ENCODE results near the gene B3GNT3. TPM values are rescaled to one million over a fixed set of nuclear protein-coding genes. Genes with fewer than 3 reads are reported as not detected.
"Not testable (repeated sequence)": the region's sequence is repeated elsewhere in the genome, so short reads cannot be mapped to it uniquely, and the experiment has no call there.

Gene B3GNT3
- total RNA-seq, 4 donors from 2014 or later = 4.7 TPM; not detected in 3

GRCh38 chr19:17775991-17776803, 18.7 kb upstream of the B3GNT3 start:
- no peak overlapping the region for H3K4me3 ChIP-seq
- no peak for ATAC-seq
- H3K27me3 ChIP-seq = peaks cover 66% of the 10 kb centered on the region
- TF ChIP-seq POLR2AphosphoS5 (IDR thresholded peaks at IDR 0.05) (no peak), EP300 (IDR thresholded peaks at IDR 0.05) (no peak), POLR2A (IDR thresholded peaks at IDR 0.05) (no peak), CTCF (IDR thresholded peaks at IDR 0.05) (no peak)
- H3K36me3 ChIP-seq = no peaks in the 10 kb centered on the region
- H3K4me1 ChIP-seq = peaks cover 0 to 16% (median 0%) of the 10 kb centered on the region in 3 donors
- 56 to 61% methylated on average over 4 to 16 of the region's 27 CpGs for WGBS, 2 donors (ENCODE audit: low coverage in 1 of 2)
- no peak overlapping the region for H3K27ac ChIP-seq
- no peaks in the 10 kb centered on the region for H3K9me3 ChIP-seq

GRCh38 chr19:17777840-17778239, 17.1 kb upstream of the B3GNT3 start:
- peaks cover 0 to 16% (median 0%) of the 10 kb centered on the region in 3 donors for H3K4me1 ChIP-seq
- not testable (repeated sequence) for H3K27ac ChIP-seq, ATAC-seq, H3K9me3 ChIP-seq, H3K36me3 ChIP-seq, H3K4me3 ChIP-seq
- WGBS, 2 donors (ENCODE audit: low coverage in 1 of 2) = 75 to 100% methylated on average over 1 to 2 of the region's 10 CpGs
- peaks cover 82% of the 10 kb centered on the region for H3K27me3 ChIP-seq

- ATAC-seq = peak; percentile 38
- peaks cover 85% of the 10 kb centered on the region for H3K27me3 ChIP-seq
- H3K36me3 ChIP-seq = no peaks in the 10 kb centered on the region
- peak overlapping the region in 1 of 2 donors; percentile 23 for H3K4me3 ChIP-seq
- 19% methylated on average over 9 of the region's 37 CpGs; no CpG with 5 or more reads in 1 of the 2 donors for WGBS, 2 donors (ENCODE audit: low coverage in 1 of 2)
- H3K9me3 ChIP-seq = no peaks in the 10 kb centered on the region
- peaks cover 0 to 16% (median 0%) of the 10 kb centered on the region in 3 donors for H3K4me1 ChIP-seq
- H3K27ac ChIP-seq = no peak overlapping the region
- TF ChIP-seq EP300 (IDR thresholded peaks at IDR 0.05) (no peak), POLR2AphosphoS5 (IDR thresholded peaks at IDR 0.05) (no peak), CTCF (IDR thresholded peaks at IDR 0.05) (no peak), POLR2A (IDR thresholded peaks at IDR 0.05) (no peak)
These were observed 16.5 kb upstream of the B3GNT3 start for GRCh38 chr19:17778251-17778967.

- Histone ChIP-seq H3K36me3 (no peaks in the 10 kb centered on the region), H3K9me3 (no peaks in the 10 kb centered on the region), H3K4me1 (peaks cover 0 to 19% (median 0%) of the 10 kb centered on the region in 3 donors), H3K4me3 (peak overlapping the region in 1 of 2 donors; percentile 23), H3K27me3 (peaks cover 89% of the 10 kb centered on the region), H3K27ac (no peak overlapping the region)
- no peak for TF ChIP-seq POLR2A (IDR thresholded peaks at IDR 0.05)
- WGBS, 2 donors (ENCODE audit: low coverage in 1 of 2) = 12 to 13% methylated on average over 12 to 22 of the region's 25 CpGs
- ATAC-seq = no peak
These were observed 15.7 kb upstream of the B3GNT3 start for GRCh38 chr19:17778968-17779929.

GRCh38 chr19:17780781-17781180, 14.2 kb upstream of the B3GNT3 start:
- no peak overlapping the region for H3K27ac ChIP-seq
- no peaks in the 10 kb centered on the region for H3K36me3 ChIP-seq
- no peaks in the 10 kb centered on the region for H3K9me3 ChIP-seq
- 100% methylated on average over 1 of the region's 2 CpGs; no CpG with 5 or more reads in 1 of the 2 donors for WGBS, 2 donors (ENCODE audit: low coverage in 1 of 2)
- TF ChIP-seq EP300 (IDR thresholded peaks at IDR 0.05) (no peak), POLR2A (IDR thresholded peaks at IDR 0.05) (no peak), POLR2AphosphoS5 (IDR thresholded peaks at IDR 0.05) (no peak), CTCF (IDR thresholded peaks at IDR 0.05) (no peak)
- no peak overlapping the region for H3K4me3 ChIP-seq
- peaks cover 0 to 22% (median 0%) of the 10 kb centered on the region in 3 donors for H3K4me1 ChIP-seq
- ATAC-seq = no peak
- peaks cover 88% of the 10 kb centered on the region for H3K27me3 ChIP-seq

GRCh38 chr19:17783721-17784120, 11.2 kb upstream of the B3GNT3 start:
- H3K27ac ChIP-seq, H3K9me3 ChIP-seq, ATAC-seq, H3K36me3 ChIP-seq, H3K4me3 ChIP-seq: not testable (repeated sequence)
- peaks cover 74% of the 10 kb centered on the region for H3K27me3 ChIP-seq
- 31% methylated on average over 3 of the region's 5 CpGs; no CpG with 5 or more reads in 1 of the 2 donors for WGBS, 2 donors (ENCODE audit: low coverage in 1 of 2)
- H3K4me1 ChIP-seq = peaks cover 0 to 16% (median 0%) of the 10 kb centered on the region in 3 donors
